NT2/D1 (cell line): ENCODE measurements around the gene ADAMTS2.
"Not testable (repeated sequence)": the region's sequence is repeated elsewhere in the genome, so short reads cannot be mapped to it uniquely, and the experiment has no call there.

Source experiments
- DNase-seq: peaks from one replicate; pipeline ENCODE4 v3.0.0-alpha.2; 2011; ENCODE audit warnings: low read depth, low spot score
- H3K27me3 ChIP-seq: 2 replicates; pipeline ENCODE4 v1.6.0; 2011; ENCODE audit warnings: mild to moderate bottlenecking; ENCODE audit not compliant: insufficient read length, insufficient read depth
- H3K36me3 ChIP-seq: 2 replicates; pipeline ENCODE4 v1.6.1; 2011; ENCODE audit warnings: mild to moderate bottlenecking, low read length, mixed read lengths; ENCODE audit not compliant: insufficient read depth, insufficient read length
- H3K4me1 ChIP-seq: 2 replicates; pipeline ENCODE4 v1.5.1; 2011; ENCODE audit not compliant: insufficient read depth, insufficient read length
- H3K4me3 ChIP-seq: 2 replicates; pipeline ENCODE4 v1.5.1; 2011; ENCODE audit warnings: low read depth; ENCODE audit not compliant: insufficient read length
- H3K9ac ChIP-seq: 2 replicates; pipeline ENCODE4 v1.6.0; 2011; ENCODE audit warnings: low read depth; ENCODE audit not compliant: insufficient read length
- H3K9me3 ChIP-seq: 2 replicates; pipeline ENCODE4 v1.5.1; 2011; ENCODE audit warnings: mild to moderate bottlenecking, low read length; ENCODE audit not compliant: insufficient read depth
- SUZ12 ChIP-seq: IDR thresholded peaks from 2 replicates; pipeline ENCODE4 v1.6.1; 2011; ENCODE audit not compliant: insufficient read length, insufficient read depth; ENCODE audit errors: extremely low read depth
- YY1 ChIP-seq: IDR thresholded peaks from 2 replicates; pipeline ENCODE4 v1.6.1; 2011; ENCODE audit not compliant: insufficient read length, insufficient read depth
- ZNF274 ChIP-seq: IDR thresholded peaks from 2 replicates; pipeline ENCODE4 v1.6.1; 2011; ENCODE audit warnings: mild to moderate bottlenecking, low read depth, low read length

Gene ADAMTS2

DNA sequence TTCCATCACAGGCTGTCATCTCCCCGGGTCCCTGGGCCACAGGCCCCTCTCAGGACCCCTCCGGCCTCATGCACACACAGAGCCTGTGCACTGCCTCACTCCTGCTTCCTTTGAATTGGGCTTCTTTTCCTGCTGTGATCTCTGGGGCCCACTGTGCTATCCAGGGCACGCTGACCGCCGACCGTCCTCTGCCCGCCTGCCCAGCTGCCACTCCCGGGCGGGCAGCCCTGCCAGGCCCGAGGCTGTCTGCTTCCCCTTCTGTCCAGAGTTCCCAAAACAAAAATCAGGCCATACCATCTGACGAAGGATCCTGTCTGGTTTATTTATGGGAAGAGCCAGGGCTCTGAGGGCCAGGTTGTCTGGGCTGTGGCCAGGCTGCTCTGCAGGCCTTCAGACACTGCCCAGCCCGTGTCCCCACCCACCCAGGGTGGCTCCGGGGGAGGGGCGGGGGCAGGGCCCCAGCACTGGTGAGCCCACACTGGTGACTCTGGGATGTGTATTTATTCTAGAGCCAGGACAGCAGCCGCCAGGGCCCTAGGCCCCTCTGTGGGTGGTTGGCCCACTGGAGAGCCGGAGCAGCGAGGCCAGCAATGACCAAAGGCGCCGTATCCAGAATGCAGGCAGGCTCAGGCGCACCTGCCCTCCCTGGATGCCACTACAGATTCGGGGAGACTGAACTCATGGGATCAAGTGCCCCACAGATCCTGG, 57.0 kb downstream of the ADAMTS2 start:
- H3K9me3 ChIP-seq: no peaks in the 10 kb centered on the region
- H3K4me1 ChIP-seq: peaks cover 3% of the 10 kb centered on the region
- H3K36me3 ChIP-seq: no peaks in the 10 kb centered on the region
- no peak for DNase-seq
- no peak for TF ChIP-seq ZNF274
- TF ChIP-seq YY1: no peak
- TF ChIP-seq SUZ12: no peak
- no peak overlapping the region for H3K9ac ChIP-seq
- H3K27me3 ChIP-seq: no peaks in the 10 kb centered on the region
- no peak overlapping the region for H3K4me3 ChIP-seq

DNA sequence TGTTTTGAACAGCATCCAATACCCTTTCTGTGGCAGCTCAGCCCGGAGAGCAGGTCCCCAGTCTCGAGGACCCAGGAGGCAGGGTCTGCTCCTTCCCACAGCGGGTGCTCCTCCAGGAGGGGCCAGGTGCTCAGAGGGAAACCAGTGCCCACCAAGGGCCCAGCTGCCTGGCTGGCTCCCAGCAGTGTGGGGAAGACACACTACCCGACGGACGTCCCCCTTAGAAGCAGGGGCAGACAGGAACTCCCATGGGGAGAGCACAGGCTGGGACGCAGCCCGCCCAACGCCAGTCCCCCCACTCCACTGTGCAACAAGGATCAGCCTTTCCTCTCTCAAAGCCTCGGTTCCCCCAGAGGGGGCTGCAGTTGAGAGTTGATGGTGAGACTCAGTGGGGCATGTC, 57.6 kb downstream of the ADAMTS2 start:
- no peak for DNase-seq

DNA sequence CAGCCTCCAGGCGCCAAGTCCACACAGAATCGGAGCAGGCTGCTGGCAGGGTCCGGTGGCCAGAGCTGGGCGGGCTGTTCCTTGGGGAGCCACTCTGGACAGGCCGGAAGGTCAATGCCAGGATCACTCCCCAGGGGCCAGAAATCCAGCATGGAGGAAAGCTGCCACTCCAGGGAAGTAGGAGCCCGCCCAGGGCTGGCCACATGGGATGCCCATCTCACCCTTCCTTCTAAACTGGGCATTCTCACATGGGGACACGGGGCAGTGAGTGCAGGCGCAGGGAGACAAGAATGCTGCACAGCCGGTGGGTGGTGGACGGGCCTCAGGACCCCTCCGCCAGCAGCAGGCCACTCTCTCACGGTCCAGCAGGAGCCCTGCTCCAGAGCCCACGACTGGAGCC, 58.2 kb downstream of the ADAMTS2 start:
- no peak overlapping the region for H3K9ac ChIP-seq
- H3K9me3 ChIP-seq: peaks cover 6% of the 10 kb centered on the region; the same call in 1 of the 2 replicates
- TF ChIP-seq YY1 (no peak), ZNF274 (no peak), SUZ12 (no peak)
- H3K27me3 ChIP-seq: no peaks in the 10 kb centered on the region
- H3K36me3 ChIP-seq: no peaks in the 10 kb centered on the region
- H3K4me1 ChIP-seq: peaks cover 3% of the 10 kb centered on the region
- DNase-seq: no peak
- no peak overlapping the region for H3K4me3 ChIP-seq

More for the DNA sequence above, 57.6 kb downstream of the ADAMTS2 start:
- Histone ChIP-seq H3K9ac (no peak overlapping the region), H3K27me3 (no peaks in the 10 kb centered on the region), H3K36me3 (no peaks in the 10 kb centered on the region), H3K4me1 (peaks cover 3% of the 10 kb centered on the region), H3K4me3 (no peak overlapping the region), H3K9me3 (0 out of 2 replicates have a peak, but pooled peaks cover under 1% of the 10 kb centered on the region)
- TF ChIP-seq SUZ12: no peak

DNA sequence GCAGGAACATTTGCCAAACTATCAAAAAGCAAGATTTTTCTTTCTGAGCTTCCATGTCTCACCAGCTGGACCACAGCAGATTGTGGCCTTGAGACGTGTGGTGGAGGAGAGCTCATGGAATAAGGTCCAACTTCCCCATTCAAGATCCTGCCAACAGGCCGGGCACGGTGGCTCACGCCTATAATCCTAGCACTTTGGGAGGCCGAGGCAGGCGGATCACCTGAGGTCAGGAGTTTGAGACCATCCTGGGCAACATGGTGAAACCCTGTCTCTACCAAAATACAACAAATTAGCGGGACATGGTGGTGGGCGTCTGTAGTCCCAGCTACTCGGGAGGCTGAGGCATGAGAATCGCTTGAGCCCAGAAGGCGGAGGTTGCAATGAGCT, 59.5 kb downstream of the ADAMTS2 start:
- H3K4me1 ChIP-seq, H3K9ac ChIP-seq, H3K27me3 ChIP-seq, H3K36me3 ChIP-seq, H3K4me3 ChIP-seq, DNase-seq, H3K9me3 ChIP-seq: not testable (repeated sequence)

DNA sequence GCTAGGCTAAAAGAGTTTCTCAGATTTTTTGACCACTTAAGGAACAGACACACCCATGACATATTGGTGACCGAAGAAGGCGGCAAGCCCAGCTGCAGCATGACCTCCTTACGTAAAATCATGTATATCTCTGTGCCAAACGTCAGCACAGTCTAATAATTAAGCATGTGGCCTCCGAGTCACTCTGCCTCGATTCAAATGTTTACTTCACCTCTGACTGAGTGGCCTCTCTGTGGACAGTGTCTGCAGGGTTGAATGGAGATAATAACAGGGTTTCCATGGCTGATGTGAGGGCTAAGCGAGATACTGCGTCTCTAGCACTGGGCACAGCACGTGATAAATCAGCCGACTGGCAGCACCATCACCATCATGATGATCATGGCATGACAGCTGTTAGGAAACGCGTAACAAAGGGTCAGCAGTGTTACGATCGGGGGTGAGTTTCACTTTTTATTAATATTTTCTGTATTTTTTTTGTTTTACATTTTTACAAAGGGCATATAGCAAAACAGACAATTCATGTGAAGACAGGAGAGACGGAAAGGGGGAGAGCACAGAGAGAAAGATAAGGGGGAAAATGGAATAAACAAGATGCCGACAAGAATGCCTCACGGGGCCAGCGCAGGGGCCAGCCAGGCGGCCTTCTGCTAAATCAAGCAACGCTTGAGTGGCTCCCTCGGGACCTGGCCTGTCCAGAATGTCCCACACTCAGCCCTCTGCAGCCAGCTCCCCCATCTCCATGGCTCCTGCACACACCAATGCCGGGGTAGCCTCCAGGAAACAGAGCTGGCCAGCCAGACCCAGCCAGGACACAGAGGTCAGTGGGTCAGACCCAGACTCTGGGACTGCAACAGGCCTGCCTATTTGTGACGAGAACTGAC, 60.3 kb downstream of the ADAMTS2 start:
- H3K9ac ChIP-seq: no peak overlapping the region
- DNase-seq: no peak
- peaks cover 3% of the 10 kb centered on the region for H3K4me1 ChIP-seq
- TF ChIP-seq YY1: no peak
- TF ChIP-seq SUZ12: no peak
- no peak for TF ChIP-seq ZNF274
- H3K27me3 ChIP-seq: no peaks in the 10 kb centered on the region
- H3K9me3 ChIP-seq: peaks cover 7% of the 10 kb centered on the region; the same call in 1 of the 2 replicates
- no peaks in the 10 kb centered on the region for H3K36me3 ChIP-seq
- no peak overlapping the region for H3K4me3 ChIP-seq

DNA sequence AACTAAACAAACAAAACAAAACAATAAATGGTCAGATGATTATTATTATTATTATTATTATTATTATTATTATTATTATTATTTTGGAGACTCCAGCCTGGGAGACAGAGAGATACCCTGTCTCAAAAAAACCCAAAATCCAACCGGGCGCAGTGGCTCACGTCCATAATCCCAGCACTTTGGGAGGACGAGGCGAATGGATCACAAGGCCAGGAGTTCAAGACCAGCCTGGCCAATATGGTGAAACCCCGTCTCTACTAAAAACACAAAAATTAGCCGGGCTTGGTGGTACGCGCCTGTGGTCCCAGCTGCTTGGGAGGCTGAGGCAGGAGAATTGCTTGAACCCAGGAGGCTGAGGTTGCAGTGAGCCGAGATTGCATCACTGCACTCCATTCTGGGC, 61.4 kb downstream of the ADAMTS2 start:
- H3K9ac ChIP-seq, H3K9me3 ChIP-seq, H3K36me3 ChIP-seq, H3K4me3 ChIP-seq, H3K4me1 ChIP-seq, DNase-seq, H3K27me3 ChIP-seq: not testable (repeated sequence)

DNA sequence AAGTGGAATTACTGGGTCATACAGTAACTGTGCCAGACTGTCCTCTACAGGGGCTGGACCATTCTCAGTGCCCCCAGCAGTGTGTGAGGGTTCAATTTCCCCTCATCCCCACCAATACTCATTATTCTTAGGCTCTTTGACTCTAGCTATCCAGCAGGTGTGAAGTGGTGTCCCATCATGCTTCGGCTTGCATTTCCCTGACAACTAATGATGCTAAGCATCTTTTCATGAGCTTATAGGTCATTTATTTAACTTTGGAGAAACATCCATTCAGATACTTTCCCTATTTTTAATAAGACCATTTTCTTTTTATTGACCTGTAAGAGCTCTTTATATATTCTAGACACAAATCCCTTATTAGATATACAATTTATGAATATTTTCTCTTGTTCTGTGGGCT, 63.6 kb downstream of the ADAMTS2 start:
- no peaks in the 10 kb centered on the region for H3K36me3 ChIP-seq
- DNase-seq: no peak
- peaks cover 7% of the 10 kb centered on the region; the same call in 1 of the 2 replicates for H3K9me3 ChIP-seq
- TF ChIP-seq SUZ12 (no peak), ZNF274 (no peak), YY1 (no peak)
- H3K4me3 ChIP-seq: no peak overlapping the region
- H3K4me1 ChIP-seq: no peaks in the 10 kb centered on the region
- H3K27me3 ChIP-seq: no peaks in the 10 kb centered on the region
- no peak overlapping the region for H3K9ac ChIP-seq
